GM18873 (cell line): ENCODE measurements around the gene WRNIP1.
"Not testable (repeated sequence)": the region's sequence is repeated elsewhere in the genome, so short reads cannot be mapped to it uniquely, and the experiment has no call there.

ENCODE experiments used
- ATAC-seq: cut with Tn5 transposase; IDR thresholded peaks from one replicate; pipeline ENCODE4 v1.9.1; 2021; ENCODE audit warnings: mild to moderate bottlenecking, moderate library complexity, moderate number of reproducible peaks; ENCODE audit not compliant: unreplicated experiment, low FRiP score

Gene WRNIP1

DNA sequence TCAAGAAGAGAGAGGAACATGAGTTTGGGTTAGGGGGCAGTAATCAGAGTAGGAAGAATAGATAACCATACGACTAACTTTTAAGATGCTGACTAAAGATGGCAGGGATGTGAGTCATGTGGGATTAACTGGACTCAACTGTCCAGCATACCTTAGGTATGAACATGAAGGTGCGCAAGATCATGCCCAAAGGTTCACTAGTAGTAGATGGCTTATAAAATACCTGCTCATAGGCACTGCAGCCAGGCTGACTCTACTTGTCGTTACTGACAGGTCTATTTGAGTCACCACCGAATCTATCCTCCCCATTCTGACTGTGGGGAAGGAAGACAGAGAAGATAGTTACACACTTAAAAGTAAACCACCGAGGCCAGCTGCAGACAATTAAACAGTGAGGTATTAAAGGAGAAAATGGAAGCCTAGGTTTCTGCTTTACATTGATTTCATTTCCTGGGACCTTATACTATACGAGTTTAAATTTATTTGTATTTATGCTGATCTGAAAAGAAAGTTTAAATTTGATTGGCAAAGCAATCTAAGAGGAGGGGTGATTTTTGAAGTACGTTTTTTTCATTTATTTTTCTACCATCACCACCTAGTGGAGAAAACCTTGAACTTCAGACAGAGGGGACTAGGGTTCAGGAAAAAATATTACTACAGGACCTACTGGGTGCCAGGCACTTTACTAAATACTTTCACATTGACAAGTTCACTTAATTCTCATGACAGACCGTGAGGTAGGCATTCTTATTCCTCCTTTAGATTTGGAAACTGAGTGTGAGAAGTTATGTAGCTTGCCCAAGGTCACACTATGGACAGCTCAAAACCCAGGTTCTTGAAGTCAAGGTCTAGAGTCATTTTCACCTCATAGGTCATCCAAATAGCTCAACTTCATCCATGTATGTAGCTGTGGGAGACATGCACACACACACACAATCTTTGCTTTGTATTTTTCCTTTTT lies 4.0 kb upstream of the WRNIP1 start:
- ATAC-seq: no peak

DNA sequence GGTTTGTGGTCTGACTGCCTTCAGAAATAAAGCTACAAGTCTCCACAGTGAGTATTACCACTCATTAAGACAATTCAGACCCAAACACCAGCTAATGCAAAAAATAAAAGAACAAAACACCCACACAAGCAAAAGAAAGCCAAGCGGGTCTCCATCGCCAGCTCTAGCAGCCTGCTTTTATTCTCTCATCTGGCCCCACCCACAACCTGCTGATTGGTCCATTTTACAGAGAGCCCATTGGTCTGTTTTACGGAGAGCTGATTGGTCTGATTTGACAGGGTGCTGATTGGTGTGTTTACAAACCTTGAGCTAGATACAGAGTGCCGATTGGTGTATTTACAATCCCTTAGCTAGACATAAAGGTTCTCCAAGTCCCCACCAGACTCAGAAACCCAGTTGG lies 2.3 kb upstream of the WRNIP1 start:
- ATAC-seq: not testable (repeated sequence)

GRCh38 chr6:2763345-2763841 lies 1.8 kb upstream of the WRNIP1 start:
- ATAC-seq: no peak

GRCh38 chr6:2763876-2764540 lies 1.2 kb upstream of the WRNIP1 start:
- ATAC-seq: no peak

- ATAC-seq: peak; percentile 43
Observed at GRCh38 chr6:2764610-2765165, 505 bp upstream of the WRNIP1 start.

DNA sequence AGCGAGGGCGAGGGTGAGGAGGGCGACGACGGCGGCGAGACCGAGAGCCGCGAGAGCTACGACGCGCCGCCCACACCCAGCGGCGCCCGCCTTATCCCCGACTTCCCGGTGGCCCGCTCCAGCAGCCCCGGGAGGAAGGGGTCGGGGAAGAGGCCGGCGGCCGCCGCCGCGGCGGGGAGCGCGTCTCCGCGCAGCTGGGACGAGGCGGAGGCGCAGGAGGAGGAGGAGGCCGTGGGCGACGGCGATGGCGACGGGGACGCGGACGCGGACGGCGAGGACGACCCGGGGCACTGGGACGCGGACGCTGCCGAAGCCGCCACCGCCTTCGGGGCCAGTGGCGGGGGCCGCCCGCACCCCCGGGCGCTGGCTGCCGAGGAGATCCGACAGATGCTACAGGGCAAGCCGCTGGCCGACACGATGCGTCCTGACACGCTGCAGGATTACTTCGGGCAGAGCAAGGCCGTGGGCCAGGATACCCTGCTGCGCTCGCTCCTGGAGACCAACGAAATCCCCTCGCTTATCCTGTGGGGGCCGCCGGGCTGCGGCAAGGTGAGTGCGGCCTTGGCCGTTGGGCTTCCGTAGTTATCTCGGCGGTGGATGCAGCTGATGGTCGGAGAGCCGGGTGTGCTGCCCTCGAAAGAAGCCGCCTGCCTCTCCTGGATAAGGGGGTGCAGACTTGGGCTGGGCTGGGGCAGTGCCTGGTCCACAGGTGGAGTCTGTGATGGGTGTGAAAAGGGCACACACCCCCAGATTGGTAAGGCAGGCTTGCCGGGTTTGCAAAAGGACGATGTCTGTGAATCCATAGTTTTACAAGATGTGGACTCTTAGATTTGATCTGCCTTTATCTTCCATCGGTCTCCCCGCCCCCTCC lies 938 bp downstream of the WRNIP1 start:
- ATAC-seq: no peak

DNA sequence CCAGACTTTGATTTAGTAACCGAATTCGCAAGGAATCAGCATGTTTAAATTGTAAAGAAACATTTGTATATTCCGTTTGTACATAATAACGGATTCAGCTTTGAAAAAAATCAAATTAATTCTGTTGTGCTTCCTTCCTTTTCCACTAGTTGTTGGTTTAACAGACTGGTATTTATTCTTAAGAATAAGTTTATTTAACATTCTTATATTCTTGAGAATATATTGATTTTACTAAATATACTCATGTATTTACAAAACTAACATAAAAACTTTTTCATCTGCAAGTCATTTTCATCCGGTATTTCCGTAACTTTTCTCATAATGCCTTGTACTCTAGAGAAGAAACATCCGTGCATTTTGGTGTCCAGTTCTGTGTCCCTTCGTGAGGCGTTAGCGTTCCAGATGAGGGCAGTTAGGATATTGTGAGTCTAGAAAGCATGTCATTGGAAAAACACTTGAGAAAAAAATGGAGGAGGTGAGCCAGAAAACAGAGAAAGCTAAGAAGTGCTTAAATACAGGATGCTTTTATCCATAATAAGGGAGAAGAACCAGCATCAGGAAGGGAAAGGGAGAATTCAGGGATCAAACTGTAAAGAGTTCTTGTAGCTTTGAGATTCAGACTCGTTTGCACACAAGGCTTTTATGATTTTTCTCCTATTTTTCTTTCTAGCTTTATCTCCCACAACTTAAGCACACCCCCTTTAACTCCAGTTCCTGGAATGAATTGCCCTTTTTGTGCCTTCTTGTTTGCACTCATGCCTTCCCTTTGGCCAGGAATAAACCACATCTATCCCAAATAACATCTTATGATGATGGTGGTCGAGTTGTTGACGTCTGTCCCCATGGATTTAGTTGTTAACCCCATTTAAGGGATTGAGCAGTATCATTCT lies 1.8 kb downstream of the WRNIP1 start:
- ATAC-seq: no peak

DNA sequence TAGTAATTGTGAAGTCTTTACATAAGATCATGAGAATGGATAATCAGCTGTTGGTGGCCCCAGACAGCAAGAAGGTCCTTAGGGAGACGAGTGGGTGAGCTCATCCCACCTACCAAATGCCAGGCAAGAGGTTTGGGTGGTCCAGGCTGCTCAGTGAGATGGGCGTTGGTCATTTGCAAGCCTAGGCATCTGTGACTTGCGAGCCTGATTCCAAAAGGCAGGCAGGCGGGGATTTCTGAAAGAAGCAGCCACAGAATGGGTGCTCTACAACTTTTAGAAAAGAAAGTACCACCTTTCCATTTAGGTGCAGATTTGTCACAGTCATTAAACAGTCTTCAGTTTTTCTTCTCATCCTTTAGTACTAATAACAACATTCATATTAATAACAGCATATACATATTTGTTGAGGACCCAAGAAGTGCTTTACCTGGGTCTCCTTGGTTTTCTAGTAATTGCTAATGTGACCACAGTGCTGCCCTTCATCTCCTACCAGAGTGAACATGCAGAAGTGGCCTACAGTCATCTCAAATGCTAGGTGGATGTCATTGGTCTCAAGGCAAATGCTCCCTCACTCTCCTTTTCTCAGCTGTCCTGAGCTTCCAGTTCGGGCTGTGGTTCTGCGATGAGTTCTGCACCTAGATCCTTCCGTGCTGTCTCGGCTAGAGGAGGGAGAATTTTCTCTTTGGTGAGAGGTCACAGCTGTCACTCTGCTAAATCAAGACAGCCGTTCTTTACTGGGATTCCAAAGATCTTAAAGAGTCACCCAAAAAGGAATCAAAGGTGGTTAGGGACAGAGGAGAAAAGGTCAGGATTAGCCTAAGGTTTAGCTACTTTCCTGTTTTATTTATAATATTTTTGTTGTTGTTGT lies 2.7 kb downstream of the WRNIP1 start:
- no peak for ATAC-seq

GRCh38 chr6:2768696-2769095 lies 3.5 kb downstream of the WRNIP1 start:
- no peak for ATAC-seq

GRCh38 chr6:2770171-2770570 lies 5.0 kb downstream of the WRNIP1 start:
- ATAC-seq: no peak

- ATAC-seq: no peak
Observed at GRCh38 chr6:2771079-2771478, 5.9 kb downstream of the WRNIP1 start.

DNA sequence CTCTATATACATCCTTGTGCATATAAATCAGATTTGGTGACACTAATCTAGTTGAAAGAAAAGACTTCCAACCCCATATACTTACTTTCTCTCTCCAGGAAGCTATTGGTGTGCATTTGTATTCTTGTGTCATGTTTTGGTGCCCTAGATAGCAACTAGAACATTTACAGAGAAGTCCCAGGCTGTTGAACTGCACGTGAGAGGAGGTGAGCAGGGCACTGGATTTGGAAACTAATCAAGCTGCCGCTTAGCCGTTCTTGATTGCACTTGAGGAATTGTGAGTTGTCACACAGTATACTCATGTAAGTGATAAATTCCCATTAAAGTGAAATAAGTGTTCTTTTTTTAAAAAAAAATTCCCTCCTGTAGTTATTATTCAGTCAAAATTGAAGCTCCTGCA lies 7.6 kb downstream of the WRNIP1 start:
- ATAC-seq: no peak

GRCh38 chr6:2773449-2773848 lies 8.3 kb downstream of the WRNIP1 start:
- ATAC-seq: no peak

- no peak for ATAC-seq
Observed at GRCh38 chr6:2775003-2775402, 9.8 kb downstream of the WRNIP1 start.

- no peak for ATAC-seq
Observed at GRCh38 chr6:2777249-2777648, 12.1 kb downstream of the WRNIP1 start.

DNA sequence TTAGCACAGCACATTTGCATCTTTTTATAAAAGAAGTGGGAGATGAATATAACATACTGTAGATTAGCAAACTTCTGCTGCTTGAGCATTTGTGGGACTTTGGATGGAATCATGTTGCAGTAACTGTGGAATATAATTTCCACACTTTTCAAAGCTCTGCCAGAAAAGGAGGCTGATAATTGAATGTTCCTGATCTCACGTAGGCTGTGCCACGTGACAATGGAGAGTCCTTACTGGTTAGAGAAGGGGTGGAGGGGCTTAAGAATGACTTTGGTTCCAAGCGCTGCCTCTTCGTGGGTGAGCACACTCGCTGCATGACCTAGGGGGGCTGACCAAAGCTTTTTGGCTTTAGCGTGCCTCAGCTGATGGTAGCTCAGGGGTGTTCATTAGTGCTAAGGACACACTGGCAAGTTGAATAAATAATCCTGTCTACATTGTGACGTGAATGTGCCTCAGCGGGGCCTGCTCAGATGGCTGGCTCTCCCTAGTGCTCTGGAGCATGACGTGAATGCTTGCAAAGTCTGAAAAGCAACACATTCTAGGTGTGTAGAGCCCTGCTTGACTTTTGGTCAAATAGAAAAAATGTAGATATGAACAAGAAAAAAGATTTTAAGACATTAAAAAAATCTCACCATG lies 15.0 kb downstream of the WRNIP1 start:
- ATAC-seq: no peak

GRCh38 chr6:2781685-2782355 lies 16.6 kb downstream of the WRNIP1 start:
- no peak for ATAC-seq
